Measurements from ENCODE around the gene APOL4.

The APOL4 gene

DNA sequence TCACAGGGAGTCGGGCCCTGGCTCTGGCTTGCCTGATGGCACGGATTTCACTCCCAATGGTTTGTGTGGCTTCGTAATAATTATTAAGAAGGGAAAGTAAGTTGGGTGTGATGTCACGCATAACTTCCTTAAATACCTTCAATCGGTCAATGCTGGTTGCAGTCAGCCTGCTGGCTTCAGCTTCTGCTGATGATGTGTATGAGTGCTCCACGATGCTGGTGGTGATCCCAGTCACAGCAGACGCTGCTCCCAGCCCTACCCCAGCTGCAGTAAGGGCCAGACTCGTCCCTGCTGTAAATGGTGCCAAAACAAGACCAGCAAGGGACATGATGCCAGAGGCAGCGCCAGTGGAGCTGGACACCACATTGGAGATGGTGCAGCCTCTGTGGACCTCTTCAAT is 60.1 kb downstream of the APOL4 start:
- no peak overlapping the region for H3K9ac ChIP-seq
- no peak for TF ChIP-seq Cebpa-rat (IDR thresholded peaks at IDR 0.05)
- H3K27ac ChIP-seq = no peak overlapping the region
- peaks cover 41 to 57% (median 48%) of the 10 kb centered on the region in 11 experiments for H3K36me3 ChIP-seq
- H3K27me3 ChIP-seq = no peaks in the 10 kb centered on the region
- no peaks in the 10 kb centered on the region for H3K9me3 ChIP-seq (replicated peaks in 1 of 11)
- H3K4me2 ChIP-seq = no peak overlapping the region
- H4K20me1 ChIP-seq = peaks cover 0 to 5% (median 0%) of the 10 kb centered on the region in 11 experiments; a peak in 1 of 22 replicates
- peaks cover 0 to 15% (median 0%) of the 10 kb centered on the region in 10 experiments; a peak in 6 of 20 replicates for H3K4me1 ChIP-seq
- H3K4me3 ChIP-seq = no peak overlapping the region
